ENCODE data around the gene DOCK2.

DOCK2 gene

DNA sequence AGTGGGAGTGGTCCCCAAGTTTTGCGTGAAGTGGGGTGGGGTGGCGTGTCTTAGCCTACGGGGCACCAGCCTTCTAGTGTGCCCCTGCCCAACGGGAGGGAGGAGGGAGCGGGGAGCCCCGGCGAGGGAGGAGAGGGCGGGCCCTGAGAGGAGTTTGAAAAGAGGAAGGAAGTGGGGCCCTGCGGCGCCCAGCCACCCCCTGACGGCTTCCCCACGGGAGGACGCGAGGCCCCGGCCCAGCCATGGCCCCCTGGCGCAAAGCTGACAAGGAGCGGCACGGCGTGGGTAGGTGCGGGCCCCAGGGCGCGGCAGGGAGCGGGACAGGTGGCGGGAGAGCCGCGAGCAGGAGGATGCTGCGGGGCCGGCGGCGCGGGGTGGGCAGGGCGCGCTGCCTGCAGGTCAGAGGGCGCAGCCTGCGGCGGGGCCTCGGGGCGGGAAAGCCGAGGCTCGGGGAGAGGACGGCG is at the start of gene DOCK2:
Gene DOCK2 (plus strand): TSS at position 191 of the 464 bp plus-strand sequence. CDS start 52 bp downstream, at position 243.
- H3K9ac ChIP-seq (ENCODE audit: low read length), result peak within 1 kb of the TSS; percentile 86
- peaks cover 53% of the 10 kb centered on the region for H3K79me2 ChIP-seq (ENCODE audit: insufficient read depth, low read length)
- H3K36me3 ChIP-seq (ENCODE audit: low read length), result peaks cover 20% of the 10 kb centered on the region
- H3F3A ChIP-seq (ENCODE audit: insufficient read depth), result peaks cover 5% of the 10 kb centered on the region; the same call in 1 of the 2 replicates
- peaks cover 6% of the 10 kb centered on the region; the same call in 1 of the 2 replicates for H4K20me1 ChIP-seq (ENCODE audit: low read depth, low read length)
- H2AFZ ChIP-seq (ENCODE audit: low read depth, low read length, severe bottlenecking), result peak within 1 kb of the TSS; percentile 74
- no peaks in the 10 kb centered on the region for H3K27me3 ChIP-seq (ENCODE audit: low read length)
- TF ChIP-seq, protein P1, sequence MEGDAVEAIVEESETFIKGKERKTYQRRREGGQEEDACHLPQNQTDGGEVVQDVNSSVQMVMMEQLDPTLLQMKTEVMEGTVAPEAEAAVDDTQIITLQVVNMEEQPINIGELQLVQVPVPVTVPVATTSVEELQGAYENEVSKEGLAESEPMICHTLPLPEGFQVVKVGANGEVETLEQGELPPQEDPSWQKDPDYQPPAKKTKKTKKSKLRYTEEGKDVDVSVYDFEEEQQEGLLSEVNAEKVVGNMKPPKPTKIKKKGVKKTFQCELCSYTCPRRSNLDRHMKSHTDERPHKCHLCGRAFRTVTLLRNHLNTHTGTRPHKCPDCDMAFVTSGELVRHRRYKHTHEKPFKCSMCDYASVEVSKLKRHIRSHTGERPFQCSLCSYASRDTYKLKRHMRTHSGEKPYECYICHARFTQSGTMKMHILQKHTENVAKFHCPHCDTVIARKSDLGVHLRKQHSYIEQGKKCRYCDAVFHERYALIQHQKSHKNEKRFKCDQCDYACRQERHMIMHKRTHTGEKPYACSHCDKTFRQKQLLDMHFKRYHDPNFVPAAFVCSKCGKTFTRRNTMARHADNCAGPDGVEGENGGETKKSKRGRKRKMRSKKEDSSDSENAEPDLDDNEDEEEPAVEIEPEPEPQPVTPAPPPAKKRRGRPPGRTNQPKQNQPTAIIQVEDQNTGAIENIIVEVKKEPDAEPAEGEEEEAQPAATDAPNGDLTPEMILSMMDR (IDR thresholded peaks at IDR 0.05; ENCODE audit: insufficient read depth, low read length, poor library complexity, severe bottlenecking), result no peak
- no peak for TF ChIP-seq EZH2phosphoT487 (conservative IDR thresholded peaks at IDR 0.05; ENCODE audit: low read length)
- H3K4me3 ChIP-seq (ENCODE audit: insufficient read depth, low read length, poor library complexity, severe bottlenecking), result peak within 1 kb of the TSS; percentile 82
- no peaks in the 10 kb centered on the region for H3K9me2 ChIP-seq (replicated peaks; ENCODE audit: insufficient read depth, low read length)
- peak within 1 kb of the TSS; percentile 94 for H3K4me2 ChIP-seq (ENCODE audit: low read depth, low read length, poor library complexity, severe bottlenecking)
- H3K9me3 ChIP-seq (ENCODE audit: insufficient read depth, low read length), result peaks cover 11% of the 10 kb centered on the region; the same call in 1 of the 2 replicates
- peak within 1 kb of the TSS; percentile 81 for H3K27ac ChIP-seq (ENCODE audit: low read depth, low read length)

DNA sequence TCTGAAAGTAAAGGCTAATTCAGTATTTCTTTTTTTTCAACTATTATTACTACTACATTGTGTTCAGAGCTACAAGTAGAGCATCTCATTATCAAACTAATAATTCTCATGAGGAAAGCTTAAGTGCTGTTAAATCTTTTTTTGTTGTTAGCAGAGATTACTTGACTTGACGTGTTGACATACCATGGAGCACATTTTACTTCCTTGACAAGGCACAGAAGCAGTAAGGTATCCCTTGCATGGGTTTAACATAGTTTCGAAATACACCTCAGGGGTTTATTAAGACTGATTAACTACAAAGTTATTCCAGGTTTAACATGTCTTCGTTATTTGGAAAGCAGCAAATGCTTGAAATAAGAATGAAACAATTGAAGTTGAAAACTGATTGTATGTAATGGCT is 46.5 kb upstream of the DOCK2 start:
- no peaks in the 10 kb centered on the region for H3K9me3 ChIP-seq (ENCODE audit: insufficient read depth, low read length)
- H3K27ac ChIP-seq (ENCODE audit: low read depth, low read length), result no peak overlapping the region
- H3F3A ChIP-seq (ENCODE audit: insufficient read depth), result 0 out of 2 replicates have a peak, but pooled peaks cover under 1% of the 10 kb centered on the region
- no peak overlapping the region for H2AFZ ChIP-seq (ENCODE audit: low read depth, low read length, severe bottlenecking)
- H3K4me3 ChIP-seq (ENCODE audit: insufficient read depth, low read length, poor library complexity, severe bottlenecking), result no peak overlapping the region
- H4K20me1 ChIP-seq (ENCODE audit: low read depth, low read length), result no peaks in the 10 kb centered on the region; the same call in 1 of the 2 replicates
- no peak overlapping the region for H3K9ac ChIP-seq (ENCODE audit: low read length)
- TF ChIP-seq EZH2phosphoT487 (conservative IDR thresholded peaks at IDR 0.05; ENCODE audit: low read length), result no peak
- TF ChIP-seq, protein P1 (IDR thresholded peaks at IDR 0.05; ENCODE audit: insufficient read depth, low read length, poor library complexity, severe bottlenecking), result no peak
- no peaks in the 10 kb centered on the region for H3K27me3 ChIP-seq (ENCODE audit: low read length)
- H3K4me2 ChIP-seq (ENCODE audit: low read depth, low read length, poor library complexity, severe bottlenecking), result no peak overlapping the region
- H3K79me2 ChIP-seq (ENCODE audit: insufficient read depth, low read length), result peaks cover 33% of the 10 kb centered on the region
- H3K9me2 ChIP-seq (replicated peaks; ENCODE audit: insufficient read depth, low read length), result no peaks in the 10 kb centered on the region
- H3K36me3 ChIP-seq (ENCODE audit: low read length), result peaks cover 51% of the 10 kb centered on the region

DNA sequence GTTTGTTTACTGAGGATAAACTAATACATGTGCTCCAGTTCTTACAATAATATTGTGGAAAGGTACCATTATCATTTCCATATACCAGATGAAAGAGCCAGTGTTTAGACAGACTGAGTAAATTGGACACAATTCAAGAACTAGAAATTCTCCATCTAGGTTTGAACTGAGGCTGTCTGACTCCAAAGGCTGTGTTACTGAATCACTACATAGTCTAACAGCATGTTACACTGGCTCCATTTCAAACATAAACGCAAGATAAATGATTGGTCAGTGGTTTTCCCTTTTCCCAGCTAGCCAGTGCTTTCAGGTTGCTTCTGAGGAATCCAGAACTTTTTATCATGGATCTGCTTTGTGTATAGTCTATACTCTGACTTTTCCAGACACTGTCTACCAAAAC is 45.4 kb upstream of the DOCK2 start:
- H3F3A ChIP-seq (ENCODE audit: insufficient read depth), result 0 out of 2 replicates have a peak, but pooled peaks cover 3% of the 10 kb centered on the region
- peaks cover 61% of the 10 kb centered on the region for H3K36me3 ChIP-seq (ENCODE audit: low read length)
- no peaks in the 10 kb centered on the region for H3K9me3 ChIP-seq (ENCODE audit: insufficient read depth, low read length)

More for the DNA sequence above, 45.4 kb upstream of the DOCK2 start:
- Histone ChIP-seq H2AFZ (ENCODE audit: low read depth, low read length, severe bottlenecking) (no peak overlapping the region), H4K20me1 (ENCODE audit: low read depth, low read length) (no peaks in the 10 kb centered on the region; the same call in 1 of the 2 replicates), H3K27me3 (ENCODE audit: low read length) (no peaks in the 10 kb centered on the region), H3K79me2 (ENCODE audit: insufficient read depth, low read length) (peaks cover 22% of the 10 kb centered on the region), H3K4me2 (ENCODE audit: low read depth, low read length, poor library complexity, severe bottlenecking) (no peak overlapping the region), H3K27ac (ENCODE audit: low read depth, low read length) (no peak overlapping the region), H3K4me3 (ENCODE audit: insufficient read depth, low read length, poor library complexity, severe bottlenecking) (no peak overlapping the region), H3K9me2 (replicated peaks; ENCODE audit: insufficient read depth, low read length) (no peaks in the 10 kb centered on the region), H3K9ac (ENCODE audit: low read length) (no peak overlapping the region)
- TF ChIP-seq EZH2phosphoT487 (conservative IDR thresholded peaks at IDR 0.05; ENCODE audit: low read length), result no peak
- TF ChIP-seq, protein P1 (IDR thresholded peaks at IDR 0.05; ENCODE audit: insufficient read depth, low read length, poor library complexity, severe bottlenecking), result no peak
